Left ventricle myocardium inferior (tissue), 1 donor: ENCODE data around the gene CAMK2D. TPM values are rescaled to one million over a fixed set of nuclear protein-coding genes. Genes with fewer than 3 reads are reported as not detected.

Experiments
- DNase-seq: peaks from one replicate; pipeline ENCODE4 v3.0.0-alpha.2; 2020
- H3K27ac ChIP-seq: fragments of 200-600 bp; replicated peaks from 2 replicates; pipeline ENCODE4 v1.8.0; 2021
- H3K27me3 ChIP-seq: fragments of 200-600 bp; 2 replicates; pipeline ENCODE4 v1.8.0; 2021; ENCODE audit warnings: low read depth
- H3K36me3 ChIP-seq: fragments of 200-600 bp; 2 replicates; pipeline ENCODE4 v1.8.0; 2021
- H3K4me1 ChIP-seq: fragments of 200-600 bp; 2 replicates; pipeline ENCODE4 v1.8.0; 2021
- H3K4me3 ChIP-seq: fragments of 200-600 bp; 2 replicates; pipeline ENCODE4 v1.8.0; 2021; ENCODE audit warnings: mild to moderate bottlenecking, moderate library complexity
- H3K9me3 ChIP-seq: fragments of 200-600 bp; replicated peaks from 2 replicates; pipeline ENCODE4 v1.8.0; 2021
- CTCF ChIP-seq: fragments of 200-600 bp; IDR thresholded peaks from 2 replicates; pipeline ENCODE4 v1.8.0; 2021; ENCODE audit warnings: antibody characterized with exemption, mild to moderate bottlenecking, borderline replicate concordance
- intact Hi-C: fragments of 100-400 bp; cut with micrococcal nuclease; formaldehyde crosslinking; loops from one replicate; pipeline ENCODE4 v1.11.0; 2022
- total RNA-seq: library from RNA; stranded (reverse); fragmentation: NEBNext Ultra II Directional; extraction: Animal tissue kit (Norgen Biotek cat#: 25700); gene quantifications from one replicate; pipeline ENCODE4 v1.2.1, GENCODE V29; 2021
- donor health status: DM: no; HTN: yes; CAD: no; lungs with severe emphysema.

Gene CAMK2D
- total RNA-seq, 1 donor from 2014 or later, result 223 TPM

GRCh38 chr4:113499696-113500095 is 261.8 kb downstream of the CAMK2D start:
- no peaks in the 10 kb centered on the region for H3K27me3 ChIP-seq
- no peaks in the 10 kb centered on the region for H3K9me3 ChIP-seq
- H3K36me3 ChIP-seq, result peaks cover 42% of the 10 kb centered on the region
- no peak overlapping the region for H3K4me3 ChIP-seq
- DNase-seq, result no peak
- no peak for TF ChIP-seq CTCF
- peak overlapping the region; percentile 53 for H3K27ac ChIP-seq
- intact Hi-C loops, result no loop called here
- H3K4me1 ChIP-seq, result peaks cover 65% of the 10 kb centered on the region

GRCh38 chr4:113499166-113499565 is 262.4 kb downstream of the CAMK2D start:
- Histone ChIP-seq H3K27me3 (no peaks in the 10 kb centered on the region), H3K9me3 (no peaks in the 10 kb centered on the region), H3K27ac (peak overlapping the region; percentile 53), H3K36me3 (peaks cover 43% of the 10 kb centered on the region), H3K4me3 (no peak overlapping the region), H3K4me1 (peaks cover 60% of the 10 kb centered on the region)
- no peak for DNase-seq
- no peak for TF ChIP-seq CTCF
- intact Hi-C loops, result no loop called here

GRCh38 chr4:113497154-113497884 is 264.2 kb downstream of the CAMK2D start:
- DNase-seq, result no peak
- TF ChIP-seq CTCF, result no peak
- peaks cover 43% of the 10 kb centered on the region for H3K36me3 ChIP-seq
- no peak overlapping the region for H3K4me3 ChIP-seq
- H3K27ac ChIP-seq, result peak overlapping the region; percentile 33
- intact Hi-C loops, result no loop called here
- H3K27me3 ChIP-seq, result no peaks in the 10 kb centered on the region
- peaks cover 41% of the 10 kb centered on the region for H3K4me1 ChIP-seq
- H3K9me3 ChIP-seq, result no peaks in the 10 kb centered on the region

- Histone ChIP-seq H3K4me3 (no peak overlapping the region), H3K36me3 (peaks cover 43% of the 10 kb centered on the region), H3K27ac (peak overlapping the region; percentile 33), H3K27me3 (no peaks in the 10 kb centered on the region), H3K4me1 (peaks cover 35% of the 10 kb centered on the region), H3K9me3 (no peaks in the 10 kb centered on the region)
- intact Hi-C loops, result no loop called here
- TF ChIP-seq CTCF, result no peak
- DNase-seq, result no peak
Observed at GRCh38 chr4:113496698-113497097, 264.8 kb downstream of the CAMK2D start.

- TF ChIP-seq CTCF, result no peak
- no peaks in the 10 kb centered on the region for H3K27me3 ChIP-seq
- H3K4me3 ChIP-seq, result no peak overlapping the region
- no peak for DNase-seq
- H3K36me3 ChIP-seq, result peaks cover 43% of the 10 kb centered on the region
- intact Hi-C loops, result no loop called here
- peaks cover 34% of the 10 kb centered on the region for H3K4me1 ChIP-seq
- no peaks in the 10 kb centered on the region for H3K9me3 ChIP-seq
- no peak overlapping the region for H3K27ac ChIP-seq
Observed at GRCh38 chr4:113495790-113496189, 265.7 kb downstream of the CAMK2D start.
